ENCODE data around the gene PDIA3. TPM values are rescaled to one million over a fixed set of nuclear protein-coding genes. Genes with fewer than 3 reads are reported as not detected.

Gene PDIA3
- 262 to 365 TPM (median 343 TPM) in 5 replicates for total RNA-seq (2022; extraction: Qiagen RNA extraction)

DNA sequence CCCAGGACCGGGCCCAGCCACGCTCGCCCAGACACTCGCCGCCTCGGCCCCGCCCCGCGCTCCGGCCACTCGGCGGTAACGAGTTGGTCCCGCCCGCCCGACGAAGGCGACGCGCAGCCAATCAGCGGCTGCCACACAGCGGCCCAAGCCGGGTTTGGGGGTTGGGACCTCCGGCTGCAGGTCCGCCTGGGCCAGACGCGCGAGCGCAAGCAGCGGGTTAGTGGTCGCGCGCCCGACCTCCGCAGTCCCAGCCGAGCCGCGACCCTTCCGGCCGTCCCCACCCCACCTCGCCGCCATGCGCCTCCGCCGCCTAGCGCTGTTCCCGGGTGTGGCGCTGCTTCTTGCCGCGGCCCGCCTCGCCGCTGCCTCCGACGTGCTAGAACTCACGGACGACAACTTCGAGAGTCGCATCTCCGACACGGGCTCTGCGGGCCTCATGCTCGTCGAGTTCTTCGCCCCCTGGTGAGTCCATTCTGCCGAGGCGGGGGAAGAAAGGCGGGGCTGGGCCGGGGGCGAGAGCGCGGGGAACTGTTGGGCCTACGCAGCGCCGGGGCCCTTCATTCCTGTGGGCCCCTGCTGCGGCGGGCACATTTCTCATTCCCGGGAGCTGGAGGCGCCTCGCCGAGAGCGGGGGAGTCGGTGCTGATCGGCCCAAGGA, at the start of gene PDIA3:
TSS of gene PDIA3 (plus strand) at position 194 of the 658 bp plus-strand sequence. CDS start at position 296, 102 bp downstream.

DNA sequence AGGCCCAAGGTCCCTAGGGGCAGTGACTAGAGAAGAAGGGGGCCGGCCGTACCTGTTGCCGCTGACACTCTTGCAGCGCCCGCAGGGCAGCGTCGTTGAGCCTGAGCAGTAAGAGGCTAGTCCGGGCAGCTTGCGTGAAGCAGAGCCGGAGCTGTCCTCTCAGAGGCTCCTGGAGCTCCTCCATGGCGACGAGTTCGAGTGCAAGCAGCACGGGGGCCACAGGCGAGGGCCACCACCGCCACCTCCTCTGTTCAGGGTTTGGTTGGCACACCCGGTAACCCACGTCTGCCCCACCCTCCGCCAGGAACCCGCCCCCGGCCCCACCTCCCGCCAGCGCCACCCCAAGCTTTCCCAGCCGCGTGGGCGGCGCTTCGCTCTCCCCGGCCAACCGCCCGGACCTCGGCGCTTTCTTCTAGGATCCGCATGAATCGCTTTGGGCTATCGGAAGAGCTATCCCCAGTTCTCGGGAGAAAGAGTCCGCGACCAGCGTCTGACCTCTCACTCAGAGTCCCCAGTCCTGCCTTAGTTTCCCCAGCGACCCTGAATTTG, 30.6 kb downstream of the PDIA3 start, which contains the start of gene ELL3:
TSS of gene ELL3 (minus strand) at position 249 of the 549 bp plus-strand sequence. CDS start at position 184, 65 bp downstream.

DNA sequence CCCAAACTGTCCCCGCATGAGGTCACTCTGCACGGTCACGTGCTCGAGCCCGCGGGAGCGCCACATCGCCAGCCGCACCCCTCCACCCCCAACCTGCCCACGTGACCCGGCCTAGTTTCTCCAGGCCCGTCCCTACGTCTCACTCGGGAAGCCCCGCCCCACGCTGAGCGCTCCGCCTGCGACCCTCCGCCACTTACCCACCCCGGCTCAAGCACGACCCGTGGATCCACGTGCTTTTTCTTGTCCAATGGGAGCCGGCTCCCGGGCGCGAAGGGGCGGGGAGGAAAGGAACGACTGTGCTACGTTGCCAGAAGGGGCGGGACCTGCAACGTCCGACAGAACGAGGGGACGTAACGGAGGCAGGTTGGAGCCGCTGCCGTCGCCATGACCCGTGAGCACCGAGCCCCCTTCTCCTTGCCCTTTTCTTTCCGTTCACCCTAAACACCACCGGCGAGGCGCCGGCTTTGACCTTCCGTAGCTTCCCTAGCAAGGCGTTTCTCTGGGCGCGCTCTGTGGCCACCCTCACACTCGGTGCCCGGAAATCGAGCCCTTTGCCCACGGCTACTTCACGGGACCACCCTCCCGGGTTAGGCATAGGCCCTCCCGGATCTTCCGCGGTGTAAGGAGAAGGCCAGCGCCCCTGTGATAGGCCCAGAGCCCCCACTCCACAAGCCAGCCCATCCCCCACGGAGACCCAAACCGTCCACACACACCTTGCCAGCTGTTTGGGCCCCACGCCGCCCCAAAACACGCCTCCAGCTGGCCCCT, 45.9 kb downstream of the PDIA3 start, which contains the start of gene SERF2:
TSS of gene SERF2 (plus strand) at position 328 of the 768 bp plus-strand sequence. CDS start at position 385, 57 bp downstream.

DNA sequence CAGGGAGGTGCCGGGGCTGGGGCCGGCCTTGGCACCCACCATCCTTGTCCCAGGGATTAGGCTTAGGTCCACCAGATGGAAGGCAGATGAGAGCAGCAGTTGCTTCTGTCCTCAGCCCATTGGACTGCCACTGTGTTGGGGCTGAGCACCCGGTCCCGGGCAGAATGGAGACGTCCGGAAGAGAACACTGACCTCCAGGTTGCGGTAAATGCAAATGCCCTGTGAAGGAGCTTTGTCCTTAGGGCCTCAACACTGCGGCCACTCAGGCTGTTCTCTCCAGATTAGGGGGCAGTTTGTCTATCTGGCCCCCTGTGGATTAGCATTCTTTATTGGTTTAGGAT, 53.7 kb downstream of the PDIA3 start, which contains the start of gene SERINC4:
TSS of gene SERINC4 (minus strand) at position 276 of the 341 bp plus-strand sequence. CDS start at position 42, 234 bp downstream.

DNA sequence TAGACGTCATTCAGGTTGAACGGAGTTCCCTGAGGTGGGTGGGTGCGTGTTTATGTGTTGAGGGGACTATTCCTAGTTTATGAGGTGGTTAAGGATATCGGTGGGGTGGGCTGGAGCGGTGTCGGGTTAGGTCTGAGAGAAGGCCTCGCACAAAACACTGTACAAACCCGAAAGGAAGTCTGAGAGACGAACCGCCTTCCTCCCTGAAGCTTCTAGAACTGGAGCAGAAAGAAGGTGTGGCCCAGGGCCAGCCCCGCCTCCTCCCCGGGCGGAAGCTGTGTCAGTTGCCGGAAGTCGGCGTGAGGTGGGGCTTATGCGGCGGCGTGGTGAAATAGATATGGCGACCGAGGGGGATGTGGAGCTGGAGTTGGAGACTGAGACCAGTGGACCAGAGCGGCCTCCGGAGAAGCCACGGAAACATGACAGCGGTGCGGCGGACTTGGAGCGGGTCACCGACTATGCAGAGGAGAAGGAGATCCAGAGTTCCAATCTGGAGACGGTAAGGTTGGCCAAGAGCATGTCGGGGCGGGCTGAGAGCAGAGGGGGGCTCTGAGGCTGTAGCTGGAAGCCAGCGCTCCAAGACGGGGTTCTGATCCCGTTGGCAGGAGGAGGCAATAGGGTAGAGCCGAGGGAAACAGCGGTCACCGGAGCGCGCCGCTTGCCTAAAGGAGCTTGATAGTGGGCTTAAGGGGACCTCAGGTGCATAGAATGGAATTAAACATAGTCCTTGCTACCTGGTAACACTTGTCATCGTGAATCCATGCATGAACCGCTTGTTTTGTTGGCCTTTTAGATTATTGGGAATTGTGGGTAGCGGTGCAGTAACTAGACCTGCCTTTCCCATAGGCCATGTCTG, 54.3 kb downstream of the PDIA3 start, which contains the start of gene HYPK:
TSS of gene HYPK (plus strand) at position 314 of the 856 bp plus-strand sequence. CDS start at position 338, 24 bp downstream.

Other genes starting within 250 kb of the PDIA3 start
- 0.50 to 0.76 TPM (median 0.60 TPM) in 5 replicates for gene MAP1A, start 228.8 kb upstream of the PDIA3 start, total RNA-seq (2022; extraction: Qiagen RNA extraction)
- gene PPIP5K1, start 156.2 kb upstream of the PDIA3 start, total RNA-seq (2022; extraction: Qiagen RNA extraction): 3.8 to 6.9 TPM (median 5.8 TPM) in 5 replicates
- gene CKMT1B, start 152.4 kb upstream of the PDIA3 start, total RNA-seq (2022; extraction: Qiagen RNA extraction): 1.9 to 6.3 TPM (median 3.7 TPM) in 5 replicates
- 0.08 to 0.16 TPM (median 0.11 TPM) in 4 of 5 replicates, not detected in the other for gene STRC, start 127.6 kb upstream of the PDIA3 start, total RNA-seq (2022; extraction: Qiagen RNA extraction)
- 0.40 to 1.3 TPM (median 0.68 TPM) in 5 replicates for gene CATSPER2, start 97.6 kb upstream of the PDIA3 start, total RNA-seq (2022; extraction: Qiagen RNA extraction)
- gene CKMT1A, start 52.6 kb upstream of the PDIA3 start, total RNA-seq (2022; extraction: Qiagen RNA extraction): 1.7 to 2.8 TPM (median 2.7 TPM) in 5 replicates
- gene ELL3, start 30.5 kb downstream of the PDIA3 start, total RNA-seq (2022; extraction: Qiagen RNA extraction): 0.82 to 2.2 TPM (median 1.2 TPM) in 5 replicates
- gene SERF2, start 45.9 kb downstream of the PDIA3 start, total RNA-seq (2022; extraction: Qiagen RNA extraction): 380 to 723 TPM (median 669 TPM) in 5 replicates
- gene SERINC4, start 53.8 kb downstream of the PDIA3 start, total RNA-seq (2022; extraction: Qiagen RNA extraction): 0.06 to 0.28 TPM (median 0.08 TPM) in 5 replicates
- gene HYPK, start 54.2 kb downstream of the PDIA3 start, total RNA-seq (2022; extraction: Qiagen RNA extraction): 3.3 to 7.2 TPM (median 4.3 TPM) in 5 replicates
- 23.7 to 32.4 TPM (median 25.8 TPM) in 5 replicates for gene MFAP1, start 78.3 kb downstream of the PDIA3 start, total RNA-seq (2022; extraction: Qiagen RNA extraction)
- 11.3 to 15.4 TPM (median 12.2 TPM) in 5 replicates for gene WDR76, start 80.6 kb downstream of the PDIA3 start, total RNA-seq (2022; extraction: Qiagen RNA extraction)

Measured in A549 treated with Hydrocortisone at 1 μM for 4 hours (cell line).